GM19193 (cell line): ENCODE data around the gene MS4A15.

Experiments used
- POLR2A ChIP-seq: IDR thresholded peaks from 4 replicates; pipeline ENCODE4 v1.6.1; 2011; ENCODE audit not compliant: insufficient read depth, insufficient read length; ENCODE audit errors: extremely low read depth

MS4A15 gene

GRCh38 chr11:60756307-60757032 lies at the start of gene MS4A15:
Gene MS4A15, plus strand, starts transcription at chr11:60756867. Its CDS starts 6,867 bp downstream, at chr11:60763734.
- TF ChIP-seq POLR2A = no peak

DNA sequence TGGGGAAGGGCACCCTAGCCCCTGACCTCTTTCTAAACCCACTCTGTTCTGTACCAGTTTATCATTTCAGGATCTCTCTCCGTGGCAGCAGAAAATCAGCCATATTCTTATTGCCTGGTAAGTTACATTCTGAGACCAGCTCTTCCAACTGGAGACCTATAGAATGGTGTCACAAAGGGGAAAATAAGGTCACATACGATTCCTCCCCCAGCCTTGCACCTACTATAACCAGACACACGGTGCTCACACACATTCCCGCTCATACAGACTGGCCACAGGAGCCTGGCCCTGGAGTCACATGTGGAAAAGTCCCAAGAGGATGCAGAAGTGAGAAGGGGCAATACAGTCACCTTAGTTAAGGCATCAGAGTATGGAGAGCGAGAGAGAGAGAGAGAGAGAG lies 49.7 kb upstream of the MS4A15 start:
- TF ChIP-seq POLR2A = no peak

- TF ChIP-seq POLR2A = no peak
Observed at GRCh38 chr11:60710482-60710881, 46.2 kb upstream of the MS4A15 start.

DNA sequence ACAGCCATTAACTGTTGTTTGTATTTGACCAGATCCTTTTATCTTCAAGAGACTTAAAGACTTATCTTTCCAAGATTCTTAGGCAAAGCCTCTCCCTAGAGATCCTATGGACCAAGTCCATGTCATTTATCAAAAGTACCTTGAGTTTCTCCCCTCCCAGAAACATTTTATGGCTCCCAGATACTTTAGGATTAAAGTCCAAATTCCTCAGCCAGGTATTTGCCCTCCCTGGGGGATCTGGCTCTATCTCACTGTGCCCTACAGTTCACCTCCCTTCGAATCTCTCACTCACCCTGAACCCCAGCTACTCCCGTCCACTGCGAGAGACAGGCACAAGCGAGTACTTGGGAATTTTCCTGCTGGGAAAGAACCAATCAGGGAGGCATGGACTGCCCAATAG lies 45.4 kb upstream of the MS4A15 start:
- TF ChIP-seq POLR2A = no peak

- no peak for TF ChIP-seq POLR2A
Observed at GRCh38 chr11:60717956-60718355, 38.7 kb upstream of the MS4A15 start.

DNA sequence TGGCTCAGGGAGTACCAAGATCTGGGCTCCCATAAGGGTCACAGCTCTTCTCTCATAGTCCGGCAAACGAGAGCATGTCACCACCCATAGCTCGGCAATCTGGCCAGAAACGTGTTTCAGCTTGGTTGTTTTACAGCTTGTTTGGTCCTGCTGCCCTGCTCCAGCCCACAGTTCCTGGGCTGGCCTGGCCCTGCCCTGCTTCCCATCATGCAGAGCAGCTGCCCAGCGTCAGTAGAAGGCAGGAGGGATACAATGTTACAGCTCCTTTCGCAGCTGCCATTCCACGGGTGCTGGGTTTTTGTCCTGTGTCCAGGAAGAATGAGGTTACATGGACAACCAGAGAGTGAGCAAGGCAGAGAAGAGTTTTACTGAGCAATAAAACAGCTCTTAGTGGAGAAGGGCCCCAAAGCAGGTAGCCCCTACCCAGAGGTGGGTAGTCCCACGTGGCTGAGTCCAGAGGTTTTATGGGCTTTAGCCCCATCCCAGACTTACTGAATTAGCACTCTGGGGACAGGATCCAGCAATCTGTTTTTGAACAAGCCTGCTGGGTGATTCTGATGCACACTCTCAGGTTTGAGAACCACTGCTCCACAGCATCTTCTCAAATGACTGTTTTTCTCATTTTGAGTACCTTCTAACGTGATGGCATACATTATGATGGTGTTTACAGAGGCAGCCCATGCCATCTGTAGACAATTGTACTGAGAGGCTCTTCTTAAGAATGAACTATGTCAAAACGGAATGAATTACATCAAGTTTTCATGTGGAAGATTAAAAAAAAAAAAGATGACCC lies 37.9 kb upstream of the MS4A15 start:
- no peak for TF ChIP-seq POLR2A

DNA sequence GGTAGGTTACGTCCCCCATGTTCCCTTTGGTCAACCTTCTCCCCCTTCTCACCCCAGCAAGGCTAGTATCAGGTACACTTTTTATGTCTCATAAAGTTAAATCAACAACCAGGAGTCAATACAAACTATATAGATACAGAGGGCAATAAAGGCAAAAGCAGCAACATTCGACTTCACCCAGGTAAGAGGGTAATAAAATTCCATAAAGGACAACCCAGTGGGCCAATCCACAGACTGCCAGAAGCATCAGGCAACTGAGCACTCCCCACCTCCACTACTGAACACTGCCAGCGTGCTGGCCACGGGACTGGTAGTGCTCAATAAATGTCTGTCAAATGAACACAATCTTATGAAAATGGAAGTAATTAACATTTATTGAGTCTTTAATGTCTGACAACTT lies 37.3 kb upstream of the MS4A15 start:
- no peak for TF ChIP-seq POLR2A

GRCh38 chr11:60720460-60720859 lies 36.2 kb upstream of the MS4A15 start:
- no peak for TF ChIP-seq POLR2A

DNA sequence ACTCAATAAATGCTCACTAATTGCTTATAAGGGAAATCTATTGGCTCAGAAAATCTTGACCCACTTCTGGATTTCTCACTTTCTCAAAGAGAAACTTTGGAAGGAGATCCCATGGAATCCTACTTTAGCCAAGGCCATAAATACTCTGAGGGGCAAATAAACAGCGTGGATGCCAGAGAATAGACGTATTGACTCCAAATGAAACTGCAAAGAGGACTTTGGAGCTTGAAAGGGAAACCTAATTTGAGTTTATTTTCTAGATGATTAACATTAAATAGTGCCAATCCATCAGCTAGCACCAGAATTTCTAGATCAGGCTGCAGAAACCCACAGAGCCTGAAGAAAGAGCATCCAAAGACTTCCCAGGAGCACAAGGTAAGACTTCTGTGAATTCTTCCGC lies 32.2 kb upstream of the MS4A15 start, which contains the start of gene MS4A18:
Gene MS4A18 (plus strand): TSS at position 301 of the 400 bp plus-strand sequence.
- TF ChIP-seq POLR2A = no peak

DNA sequence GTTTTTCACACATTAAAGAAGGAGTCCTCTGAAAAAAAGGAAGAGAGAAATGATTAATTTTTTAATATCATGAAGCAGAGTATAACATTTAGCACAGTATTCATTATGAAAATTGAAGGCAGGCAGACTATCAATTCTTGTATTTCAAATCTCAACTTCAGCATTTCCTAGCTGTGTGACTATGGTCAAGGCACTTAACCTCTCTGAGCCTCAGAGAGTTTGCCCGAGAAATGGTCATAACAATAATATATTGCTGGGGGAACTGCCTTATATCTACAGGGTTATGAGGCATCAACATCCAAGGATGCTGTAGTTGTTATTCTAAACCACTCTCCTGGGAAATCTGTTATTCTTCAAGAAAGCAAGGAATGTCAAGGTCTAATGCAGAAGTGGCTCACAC lies 31.1 kb upstream of the MS4A15 start:
- no peak for TF ChIP-seq POLR2A

GRCh38 chr11:60731586-60731985 lies 25.1 kb upstream of the MS4A15 start:
- no peak for TF ChIP-seq POLR2A

DNA sequence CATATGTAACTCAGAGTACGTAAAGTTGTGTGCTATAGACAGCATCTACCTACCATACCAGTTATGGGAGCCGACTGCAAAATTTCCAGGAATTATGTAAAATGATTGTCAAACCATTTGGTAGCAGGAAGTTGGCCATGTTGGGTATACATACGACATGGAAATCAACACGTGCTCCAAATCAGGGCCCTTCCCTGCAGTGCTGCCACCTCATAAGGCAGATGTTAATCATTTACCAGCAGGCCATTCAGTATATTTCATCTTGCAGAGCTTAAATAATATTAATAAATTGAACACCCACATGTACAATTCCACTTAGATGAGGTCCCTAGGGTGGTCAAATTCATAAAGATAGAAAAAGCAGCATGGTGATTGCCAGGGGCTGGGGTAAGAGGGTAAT lies 22.4 kb upstream of the MS4A15 start:
- TF ChIP-seq POLR2A = no peak

- TF ChIP-seq POLR2A = no peak
Observed at GRCh38 chr11:60739114-60739513, 17.6 kb upstream of the MS4A15 start.

DNA sequence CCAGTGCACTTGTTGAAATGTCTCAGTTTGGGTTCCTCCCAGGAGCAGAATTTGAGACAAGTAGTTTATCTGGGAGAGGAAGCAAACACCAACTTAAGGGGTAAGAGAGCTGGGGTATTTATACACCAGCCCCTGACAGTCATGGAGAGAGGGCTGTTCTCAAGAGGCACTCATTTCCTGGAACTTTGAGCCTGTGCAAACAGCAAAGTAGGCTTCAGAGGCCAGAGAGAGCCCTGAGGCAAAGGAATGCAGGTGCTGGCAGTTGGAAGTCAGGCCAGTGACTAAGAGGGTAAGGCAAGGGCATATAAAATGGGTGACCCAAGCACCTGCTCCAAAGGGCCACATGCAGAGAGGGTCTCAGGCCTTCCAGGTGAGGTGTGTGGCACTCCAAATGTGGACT lies 16.1 kb upstream of the MS4A15 start:
- TF ChIP-seq POLR2A = no peak

DNA sequence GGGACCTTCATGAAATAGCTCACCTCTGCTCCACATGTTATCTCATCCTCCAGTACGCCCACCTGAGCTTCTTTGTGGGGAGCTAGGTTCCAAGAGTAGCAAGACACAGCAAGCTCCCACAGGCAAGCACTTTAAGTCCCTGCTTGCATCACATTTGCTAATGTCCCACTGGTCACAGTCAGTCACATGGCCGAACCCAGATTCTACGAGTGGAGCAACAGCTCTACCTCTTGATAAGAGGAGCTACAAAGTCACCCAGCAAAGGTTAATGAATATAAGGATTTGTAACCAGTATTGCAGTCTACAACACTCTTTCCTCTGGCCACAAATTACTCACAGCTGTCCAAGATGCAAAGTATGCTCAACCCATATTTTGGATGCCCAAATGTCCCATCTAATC lies 15.2 kb upstream of the MS4A15 start:
- no peak for TF ChIP-seq POLR2A

DNA sequence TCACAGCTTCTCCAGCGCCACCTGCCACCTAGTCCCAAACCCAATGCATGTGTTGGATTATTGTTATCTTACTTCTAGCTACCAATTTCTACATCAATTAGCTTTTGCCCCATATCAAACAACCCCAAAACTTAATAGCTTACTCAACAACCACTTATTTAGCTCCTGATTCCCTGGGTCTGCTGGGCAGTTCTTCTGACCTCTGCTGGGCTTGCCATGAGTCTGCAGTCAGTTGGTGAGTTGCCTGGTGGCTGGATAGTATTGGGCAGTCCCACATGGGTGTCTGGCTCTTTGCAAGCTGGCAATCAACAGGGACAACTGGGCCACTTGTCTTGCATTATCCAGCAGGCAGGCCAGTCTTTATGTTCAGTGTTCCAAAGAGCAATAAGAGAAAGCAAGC lies 13.6 kb upstream of the MS4A15 start:
- no peak for TF ChIP-seq POLR2A

- no peak for TF ChIP-seq POLR2A
Observed at GRCh38 chr11:60744114-60744513, 12.6 kb upstream of the MS4A15 start.

- no peak for TF ChIP-seq POLR2A
Observed at GRCh38 chr11:60747359-60747873, 9.3 kb upstream of the MS4A15 start.
